Kidney epithelial cell (primary cell): ENCODE measurements around the gene RADIL. TPM values are rescaled to one million over a fixed set of nuclear protein-coding genes. Genes with fewer than 3 reads are reported as not detected.

Experiments
- DNase-seq: peaks from one replicate; pipeline ENCODE4 v3.0.0-alpha.2; 2010; ENCODE audit warnings: low read depth
- H3K27me3 ChIP-seq: 2 replicates; pipeline ENCODE4 v1.6.0; 2011; ENCODE audit warnings: low read length; ENCODE audit not compliant: control insufficient read depth, insufficient read depth
- H3K36me3 ChIP-seq: 2 replicates; pipeline ENCODE4 v1.5.1; 2011; ENCODE audit warnings: low read length; ENCODE audit not compliant: control insufficient read depth, insufficient read depth
- H3K4me3 ChIP-seq: 2 replicates; pipeline ENCODE4 v1.5.1; 2011; ENCODE audit warnings: low read depth, mild to moderate bottlenecking, control low read depth, low read length
- CTCF ChIP-seq: IDR thresholded peaks from 2 replicates; pipeline ENCODE4 v1.5.1; 2011; ENCODE audit warnings: mild to moderate bottlenecking, moderate library complexity, low read length, control low read depth, inconsistent platforms; ENCODE audit not compliant: insufficient read depth, poor library complexity, severe bottlenecking
- total RNA-seq: library from RNA; depleted of rRNA; stranded (reverse); fragments of >200 nt; gene quantifications from 2 replicates; pipeline ENCODE4 v1.2.3, GENCODE V29; 2015

Gene RADIL
- total RNA-seq, 1 donor from 2014 or later = 3.5 TPM

GRCh38 chr7:4760952-4761351, 122.6 kb downstream of the RADIL start:
- DNase-seq = no peak
- no peak for TF ChIP-seq CTCF
- Histone ChIP-seq H3K27me3 (no peaks in the 10 kb centered on the region), H3K4me3 (no peak overlapping the region), H3K36me3 (peaks cover 4% of the 10 kb centered on the region)

- Histone ChIP-seq H3K27me3 (no peaks in the 10 kb centered on the region), H3K4me3 (no peak overlapping the region), H3K36me3 (peaks cover 4% of the 10 kb centered on the region)
- no peak for DNase-seq
- TF ChIP-seq CTCF = no peak
These were observed 124.3 kb downstream of the RADIL start for GRCh38 chr7:4759211-4759610.

- H3K36me3 ChIP-seq = peaks cover 4% of the 10 kb centered on the region
- TF ChIP-seq CTCF = no peak
- no peak for DNase-seq
- no peaks in the 10 kb centered on the region for H3K27me3 ChIP-seq
- no peak overlapping the region for H3K4me3 ChIP-seq
These were observed 124.7 kb downstream of the RADIL start for GRCh38 chr7:4758791-4759190.

GRCh38 chr7:4758111-4758510, 125.4 kb downstream of the RADIL start:
- no peak for TF ChIP-seq CTCF
- no peak for DNase-seq
- Histone ChIP-seq H3K36me3 (peaks cover 4% of the 10 kb centered on the region), H3K27me3 (no peaks in the 10 kb centered on the region), H3K4me3 (no peak overlapping the region)

- Histone ChIP-seq H3K36me3 (peaks cover 3% of the 10 kb centered on the region), H3K4me3 (no peak overlapping the region), H3K27me3 (no peaks in the 10 kb centered on the region)
- DNase-seq = no peak
- no peak for TF ChIP-seq CTCF
These were observed 128.5 kb downstream of the RADIL start for GRCh38 chr7:4755045-4755444.

- H3K4me3 ChIP-seq = no peak overlapping the region
- H3K27me3 ChIP-seq = no peaks in the 10 kb centered on the region
- no peak for DNase-seq
- peaks cover 3% of the 10 kb centered on the region for H3K36me3 ChIP-seq
- TF ChIP-seq CTCF = no peak
These were observed 129.0 kb downstream of the RADIL start for GRCh38 chr7:4754433-4755010.
